ENCODE results near the gene SEC23A. TPM values are rescaled to one million over a fixed set of nuclear protein-coding genes. Genes with fewer than 3 reads are reported as not detected.
A peak's percentile ranks its signal among the peaks of the same experiment; 100 is the strongest.

SEC23A gene
- total and polyA plus RNA-seq, 2 of the 13 experiments (the other 11 are each of a cell fraction or from before 2014, with no cell fraction given): 403 to 887 TPM

- TF ChIP-seq ZNF883 (CRISPR knock-in tag; IDR thresholded peaks at IDR 0.05; ENCODE audit: not compliant biosample characterization): peak; percentile 55
- TF ChIP-seq ATF4 (CRISPR knock-in tag; IDR thresholded peaks at IDR 0.05): peak in 1 of 2 experiments; percentile 88; a peak in 2 of 4 replicates
- TF ChIP-seq ZNF512B (CRISPR knock-in tag; IDR thresholded peaks at IDR 0.05; ENCODE audit: borderline replicate concordance): no peak
- peak; percentile 99 for TF ChIP-seq PHF21A (CRISPR knock-in tag; IDR thresholded peaks at IDR 0.05)
- TF ChIP-seq ZNF7 (CRISPR knock-in tag; IDR thresholded peaks at IDR 0.05): no peak
- peak; percentile 95 for TF ChIP-seq ZBTB37 (CRISPR knock-in tag; IDR thresholded peaks at IDR 0.05)
- no peak for TF ChIP-seq ZNF17 (CRISPR knock-in tag; IDR thresholded peaks at IDR 0.05)
- TF ChIP-seq MIER2 (CRISPR knock-in tag; IDR thresholded peaks at IDR 0.05): peak; percentile 83; the same call in 1 of the 2 replicates
- TF ChIP-seq ZBTB7B (CRISPR knock-in tag; IDR thresholded peaks at IDR 0.05): peak; percentile 83; the same call in 1 of the 2 replicates
- peak; percentile 87 for TF ChIP-seq MXD4 (CRISPR knock-in tag; IDR thresholded peaks at IDR 0.05)
- peak; percentile 24; the same call in 1 of the 2 replicates for TF ChIP-seq ZNF704 (CRISPR knock-in tag; IDR thresholded peaks at IDR 0.05; ENCODE audit: borderline replicate concordance)
- TF ChIP-seq FOXK2 (IDR thresholded peaks at IDR 0.05): peak; percentile 97
- TF ChIP-seq SMAD9 (CRISPR knock-in tag; IDR thresholded peaks at IDR 0.05): no peak
- peak; percentile 89; the same call in 1 of the 2 replicates for TF ChIP-seq ZNF34 (CRISPR knock-in tag; IDR thresholded peaks at IDR 0.05; ENCODE audit: borderline replicate concordance)
- no peak for TF ChIP-seq IRF9 (CRISPR knock-in tag; IDR thresholded peaks at IDR 0.05; ENCODE audit: borderline replicate concordance)
Observed at GRCh38 chr14:39023939-39024871, 78.8 kb downstream of the SEC23A start (continued).
